Mucosa of descending colon (tissue), 3 donors: ENCODE results near the gene AZGP1. TPM values are rescaled to one million over a fixed set of nuclear protein-coding genes. Genes with fewer than 3 reads are reported as not detected.
"Not testable (repeated sequence)": the region's sequence is repeated elsewhere in the genome, so short reads cannot be mapped to it uniquely, and the experiment has no call there.

Experiments
- ATAC-seq: fragments of 200-7000 bp; cut with Tn5 transposase; one replicate; pipeline ENCODE4 v1.9.1; 2020; ENCODE audit warnings: mild to moderate bottlenecking, moderate library complexity
- DNase-seq, 3 donors: peaks; one replicate each; pipeline ENCODE4 v3.0.0-alpha.2; 2020
- H3K36me3 ChIP-seq: fragments of 200-600 bp; one replicate; pipeline ENCODE4 v1.8.0; 2021; ENCODE audit warnings: low read depth, mild to moderate bottlenecking
- H3K4me1 ChIP-seq: fragments of 200-600 bp; one replicate; pipeline ENCODE4 v1.8.0; 2021; ENCODE audit warnings: low read depth, mild to moderate bottlenecking
- H3K4me3 ChIP-seq: fragments of 200-600 bp; one replicate; pipeline ENCODE4 v1.8.0; 2021; ENCODE audit warnings: mild to moderate bottlenecking
- H3K9me3 ChIP-seq: fragments of 200-600 bp; one replicate; pipeline ENCODE4 v1.8.0; 2021; ENCODE audit warnings: mild to moderate bottlenecking
- intact Hi-C, 2 donors: fragments of 100-400 bp; cut with DNase I in 1 of 2; cut with micrococcal nuclease in 1 of 2; formaldehyde crosslinking; loops; one replicate each; pipeline versions ENCODE4 v1.11.0 to v1.11.1; 2022; cut with DNase I, micrococcal nuclease
- total RNA-seq, 3 donors: library from RNA; stranded (reverse); fragmentation: NEBNext Ultra II Directional in 2 of 3; extraction: Animal tissue kit (Norgen Biotek cat#: 25700) in 2 of 3; gene quantifications; one replicate each; pipeline versions ENCODE4 v1.2.1 to v1.2.4, GENCODE V29; 2021 to 2023
- TF ChIP-seq, protein P1 (sequence below): fragments of 200-600 bp; IDR thresholded peaks from one replicate; pipeline ENCODE4 v1.8.0; 2022; ENCODE audit warnings: antibody characterized with exemption, mild to moderate bottlenecking
- donor health status: DM: no; HTN: no; CAD: no; lungs with moderate emphysema.
- donor health status: DM: no; HTN: no; CAD: no.
- donor health status: DM: no; HTN: yes; CAD: no.

The AZGP1 gene
- total RNA-seq, 3 donors from 2014 or later, result 3.8 to 7.9 (median 6.0) TPM

DNA sequence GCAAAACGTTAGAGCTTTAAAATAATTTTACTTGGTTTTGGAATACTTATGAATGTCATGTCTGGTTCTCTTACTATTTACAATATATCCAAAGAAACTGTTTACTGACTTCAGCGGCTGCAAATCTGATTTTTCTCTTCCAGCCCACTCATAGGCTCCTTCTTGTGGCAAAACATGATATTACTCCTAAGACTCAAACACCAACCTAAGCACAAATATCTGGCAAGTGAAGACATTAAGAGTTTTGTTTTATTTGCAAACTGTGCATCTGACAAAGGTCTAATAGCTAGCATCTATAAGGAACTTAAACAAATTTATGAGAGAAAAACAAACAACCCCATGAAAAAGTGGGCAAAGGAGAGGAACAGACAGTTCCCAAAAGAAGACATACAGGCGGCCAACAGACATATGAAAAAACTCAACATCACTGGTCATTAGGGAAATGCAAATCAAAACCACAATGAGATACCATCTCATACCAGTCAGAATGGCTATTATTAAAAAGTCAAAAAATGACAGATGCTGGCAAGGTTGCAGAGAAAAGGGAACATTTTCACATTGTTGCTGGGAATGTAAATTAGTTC lies 26.1 kb downstream of the AZGP1 start:
- TF ChIP-seq, protein P1, sequence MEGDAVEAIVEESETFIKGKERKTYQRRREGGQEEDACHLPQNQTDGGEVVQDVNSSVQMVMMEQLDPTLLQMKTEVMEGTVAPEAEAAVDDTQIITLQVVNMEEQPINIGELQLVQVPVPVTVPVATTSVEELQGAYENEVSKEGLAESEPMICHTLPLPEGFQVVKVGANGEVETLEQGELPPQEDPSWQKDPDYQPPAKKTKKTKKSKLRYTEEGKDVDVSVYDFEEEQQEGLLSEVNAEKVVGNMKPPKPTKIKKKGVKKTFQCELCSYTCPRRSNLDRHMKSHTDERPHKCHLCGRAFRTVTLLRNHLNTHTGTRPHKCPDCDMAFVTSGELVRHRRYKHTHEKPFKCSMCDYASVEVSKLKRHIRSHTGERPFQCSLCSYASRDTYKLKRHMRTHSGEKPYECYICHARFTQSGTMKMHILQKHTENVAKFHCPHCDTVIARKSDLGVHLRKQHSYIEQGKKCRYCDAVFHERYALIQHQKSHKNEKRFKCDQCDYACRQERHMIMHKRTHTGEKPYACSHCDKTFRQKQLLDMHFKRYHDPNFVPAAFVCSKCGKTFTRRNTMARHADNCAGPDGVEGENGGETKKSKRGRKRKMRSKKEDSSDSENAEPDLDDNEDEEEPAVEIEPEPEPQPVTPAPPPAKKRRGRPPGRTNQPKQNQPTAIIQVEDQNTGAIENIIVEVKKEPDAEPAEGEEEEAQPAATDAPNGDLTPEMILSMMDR, result no peak
- no peak for ATAC-seq
- H3K36me3 ChIP-seq, result no peaks in the 10 kb centered on the region
- H3K9me3 ChIP-seq, result peaks cover 4% of the 10 kb centered on the region
- no peak for DNase-seq
- H3K4me1 ChIP-seq, result no peaks in the 10 kb centered on the region
- intact Hi-C loops, result no loop called here
- no peak overlapping the region for H3K4me3 ChIP-seq

DNA sequence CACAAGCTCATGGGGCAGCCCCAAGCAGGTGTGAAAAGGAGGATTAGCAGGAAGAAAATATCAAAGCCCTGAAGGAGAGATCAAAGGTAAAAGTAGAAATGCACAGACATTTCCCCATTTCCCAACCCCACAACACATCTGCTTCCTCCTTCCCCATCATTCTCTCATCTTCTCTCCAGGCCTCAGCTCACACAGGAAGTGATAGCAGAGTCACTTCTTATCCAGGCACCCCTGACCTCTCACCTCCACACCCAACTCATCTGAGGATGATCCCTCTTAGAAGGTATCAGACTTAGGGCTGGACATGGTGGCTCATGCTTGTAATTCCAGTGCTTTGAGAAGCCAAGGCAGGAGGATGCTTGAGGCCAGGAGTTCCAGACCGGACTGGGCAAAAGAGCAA lies 28.2 kb downstream of the AZGP1 start:
- ATAC-seq (no peak), DNase-seq (no peak)
- Histone ChIP-seq H3K9me3 (peaks cover 4% of the 10 kb centered on the region), H3K36me3 (no peaks in the 10 kb centered on the region), H3K4me1 (no peaks in the 10 kb centered on the region), H3K4me3 (no peak overlapping the region)
- TF ChIP-seq, protein P1, result no peak
- intact Hi-C loops, result no loop called here

DNA sequence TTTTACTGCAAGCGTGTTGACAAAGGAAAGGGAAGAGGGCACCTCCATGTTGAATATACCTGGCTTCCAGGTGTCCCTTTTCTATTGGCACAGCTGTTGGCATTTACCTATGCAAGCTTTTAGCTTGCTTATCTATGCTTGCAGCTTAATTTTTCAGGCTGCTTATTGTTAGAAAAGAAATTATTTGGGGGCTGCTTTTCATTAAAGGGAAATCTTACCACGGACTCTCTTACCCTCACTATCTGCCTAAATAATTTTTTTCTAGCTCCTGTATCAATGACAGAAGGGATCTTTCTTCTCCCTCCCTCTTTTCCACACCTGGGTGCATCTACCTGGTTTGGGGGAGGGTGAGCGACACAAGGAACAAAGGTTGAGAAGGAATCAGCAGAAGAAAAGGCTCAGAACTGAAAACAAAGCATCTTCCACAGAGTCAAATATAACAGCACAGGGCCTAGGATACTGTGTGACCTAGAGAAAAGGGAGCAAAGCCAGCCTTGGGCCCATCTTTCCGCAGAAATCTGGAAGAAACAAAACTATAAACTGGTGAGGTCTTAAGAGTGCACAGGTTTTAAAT lies 31.2 kb downstream of the AZGP1 start:
- Histone ChIP-seq H3K36me3 (no peaks in the 10 kb centered on the region), H3K4me3 (no peak overlapping the region), H3K9me3 (no peaks in the 10 kb centered on the region), H3K4me1 (no peaks in the 10 kb centered on the region)
- TF ChIP-seq, protein P1, result no peak
- intact Hi-C loops, result no loop called here
- DNase-seq (no peak), ATAC-seq (no peak)

DNA sequence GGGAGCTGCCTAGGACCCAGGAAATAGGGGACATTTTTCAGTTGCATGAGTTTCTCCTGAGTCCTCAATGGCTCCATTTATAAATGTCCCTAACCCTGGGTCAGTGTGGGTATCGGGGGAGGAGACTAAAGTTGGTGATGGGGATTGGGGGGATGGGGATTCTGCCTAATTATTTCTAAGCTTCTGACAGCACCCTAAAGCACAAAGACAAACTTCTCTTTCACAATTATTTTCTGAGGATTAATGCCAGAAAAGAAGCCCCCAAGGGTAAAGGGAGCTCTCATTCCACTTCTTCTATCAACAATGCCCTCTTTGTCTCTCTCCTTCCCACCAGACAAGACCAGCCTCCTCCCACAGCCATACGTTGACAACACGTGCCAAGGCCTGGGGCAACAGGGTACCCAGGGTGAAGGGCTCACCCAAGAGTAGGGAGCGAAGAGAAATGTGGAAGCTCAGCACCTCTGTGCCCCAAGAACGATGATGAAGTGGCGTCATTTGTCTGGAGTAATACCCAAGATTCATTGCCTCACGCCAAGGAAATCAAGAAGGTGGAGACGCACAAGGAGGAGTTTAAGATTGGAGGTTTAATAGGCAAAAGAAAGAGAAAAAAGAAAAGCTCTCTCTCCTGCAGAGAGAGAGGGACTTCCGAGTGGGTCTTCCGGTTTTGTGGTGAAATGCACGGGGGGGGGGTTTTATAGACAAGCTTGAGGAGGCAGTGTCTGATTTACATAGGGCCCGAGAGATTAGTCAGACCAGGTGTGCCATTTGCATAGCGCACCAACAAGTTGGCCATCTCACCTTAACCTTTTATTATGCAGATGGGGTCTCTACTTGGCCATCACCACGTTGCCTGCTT lies 32.0 kb downstream of the AZGP1 start:
- Histone ChIP-seq H3K36me3 (no peaks in the 10 kb centered on the region), H3K4me3 (no peak overlapping the region), H3K9me3 (no peaks in the 10 kb centered on the region), H3K4me1 (no peaks in the 10 kb centered on the region)
- intact Hi-C loops, result no loop called here
- TF ChIP-seq, protein P1, result no peak
- DNase-seq (no peak), ATAC-seq (no peak)

DNA sequence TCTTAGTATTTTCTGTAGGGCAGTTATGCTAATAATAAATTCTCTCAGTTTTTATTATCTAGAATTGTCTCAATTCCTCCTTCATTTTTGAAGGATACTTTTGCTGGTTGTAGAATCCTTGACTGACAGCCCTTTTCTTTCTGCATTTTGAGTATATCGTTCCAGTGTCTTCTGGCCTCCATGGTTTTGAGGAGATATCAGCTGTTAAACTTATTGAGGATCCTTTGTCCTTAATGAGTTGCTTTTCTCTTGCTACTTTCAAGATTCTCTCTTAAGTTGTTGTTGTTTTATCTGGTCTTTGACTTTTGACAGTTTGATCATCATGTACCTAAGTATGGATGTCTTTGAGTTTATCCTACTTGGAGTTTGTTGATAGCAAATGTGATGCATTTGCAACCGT lies 37.5 kb downstream of the AZGP1 start:
- TF ChIP-seq, protein P1, result no peak
- ATAC-seq, result no peak
- H3K4me1 ChIP-seq, result no peaks in the 10 kb centered on the region
- intact Hi-C loops, result no loop called here
- H3K4me3 ChIP-seq, result no peak overlapping the region
- no peak for DNase-seq
- no peaks in the 10 kb centered on the region for H3K36me3 ChIP-seq
- no peaks in the 10 kb centered on the region for H3K9me3 ChIP-seq

DNA sequence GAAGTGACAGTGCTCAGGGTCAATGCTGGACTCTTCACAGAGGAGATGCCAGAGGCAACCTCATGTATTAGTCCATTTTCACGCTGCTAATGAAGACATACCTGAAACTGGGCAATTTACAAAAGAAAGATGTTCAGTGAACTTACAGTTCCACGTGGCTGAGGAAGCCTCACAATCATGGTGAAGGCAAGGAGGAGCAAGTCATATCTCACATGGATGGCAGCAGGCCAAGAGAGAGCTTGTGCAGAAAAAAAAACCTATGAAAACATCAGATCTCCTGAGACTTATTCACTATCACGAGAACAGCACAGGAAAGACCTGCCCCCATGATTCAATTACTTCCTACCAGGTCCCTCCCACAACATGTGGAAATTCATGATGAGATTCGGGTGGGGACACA lies 40.8 kb downstream of the AZGP1 start:
- DNase-seq, intact Hi-C loops, H3K36me3 ChIP-seq, H3K4me3 ChIP-seq, H3K4me1 ChIP-seq, ATAC-seq, H3K9me3 ChIP-seq: not testable (repeated sequence)
